Endothelial cell (in vitro differentiated cells): ENCODE data around the gene SYT2. TPM values are rescaled to one million over a fixed set of nuclear protein-coding genes. Genes with fewer than 3 reads are reported as not detected.

Source experiments
- DNase-seq: peaks from one replicate; pipeline ENCODE4 v3.0.0; 2021; ENCODE audit warnings: low spot score
- H3K27ac Mint-ChIP-seq: one replicate; pipeline ENCODE4 v1.8.0; 2021; ENCODE audit warnings: mixed read lengths, inconsistent platforms; ENCODE audit not compliant: unreplicated experiment
- H3K27me3 Mint-ChIP-seq: one replicate; pipeline ENCODE4 v1.8.0; 2021; ENCODE audit warnings: mild to moderate bottlenecking, moderate library complexity, mixed read lengths, inconsistent platforms; ENCODE audit not compliant: unreplicated experiment
- H3K36me3 Mint-ChIP-seq: one replicate; pipeline ENCODE4 v1.8.0; 2021; ENCODE audit warnings: mild to moderate bottlenecking, low read depth, mixed read lengths, inconsistent platforms; ENCODE audit not compliant: unreplicated experiment
- H3K4me1 Mint-ChIP-seq: one replicate; pipeline ENCODE4 v1.8.0; 2021; ENCODE audit warnings: mild to moderate bottlenecking, mixed read lengths, inconsistent platforms; ENCODE audit not compliant: unreplicated experiment
- H3K4me3 Mint-ChIP-seq: one replicate; pipeline ENCODE4 v1.8.0; 2021; ENCODE audit warnings: mild to moderate bottlenecking, mixed read lengths, inconsistent platforms; ENCODE audit not compliant: unreplicated experiment
- H3K9me3 Mint-ChIP-seq: one replicate; pipeline ENCODE4 v1.8.0; 2021; ENCODE audit warnings: mixed read lengths, inconsistent platforms; ENCODE audit not compliant: unreplicated experiment
- CTCF ChIP-seq: fragments of 200-600 bp; sonication (generic); IDR thresholded peaks from one replicate; pipeline ENCODE4 v1.5.0; 2021; ENCODE audit warnings: antibody characterized with exemption; ENCODE audit not compliant: unreplicated experiment
- total RNA-seq: library from RNA; stranded (reverse); fragmentation: NEBNext Ultra II Directional; extraction: Animal tissue kit (Norgen Biotek cat#: 25700); gene quantifications from one replicate; pipeline ENCODE4 v1.2.1, GENCODE V29; 2021; ENCODE audit not compliant: unreplicated experiment

Gene SYT2
- total RNA-seq, 1 donor from 2014 or later = 0.33 TPM

- H3K4me1 Mint-ChIP-seq = no peaks in the 10 kb centered on the region
Observed at GRCh38 chr1:202565890-202566602, 144.2 kb downstream of the SYT2 start.

GRCh38 chr1:202564958-202565495, 145.2 kb downstream of the SYT2 start:
- H3K27ac Mint-ChIP-seq = no peak overlapping the region
- H3K4me1 Mint-ChIP-seq = no peaks in the 10 kb centered on the region
- DNase-seq = no peak
- no peaks in the 10 kb centered on the region for H3K36me3 Mint-ChIP-seq
- H3K9me3 Mint-ChIP-seq = no peaks in the 10 kb centered on the region
- no peak for TF ChIP-seq CTCF
- no peaks in the 10 kb centered on the region for H3K27me3 Mint-ChIP-seq
- H3K4me3 Mint-ChIP-seq = no peak overlapping the region

More at GRCh38 chr1:202565890-202566602, 144.2 kb downstream of the SYT2 start:
- H3K4me3 Mint-ChIP-seq = no peak overlapping the region
- no peak for TF ChIP-seq CTCF
- H3K9me3 Mint-ChIP-seq = no peaks in the 10 kb centered on the region
- H3K27ac Mint-ChIP-seq = no peak overlapping the region
- H3K27me3 Mint-ChIP-seq = no peaks in the 10 kb centered on the region
- DNase-seq = no peak
- H3K36me3 Mint-ChIP-seq = no peaks in the 10 kb centered on the region

- Mint-ChIP-seq H3K36me3 (no peaks in the 10 kb centered on the region), H3K27ac (no peak overlapping the region), H3K9me3 (no peaks in the 10 kb centered on the region), H3K4me1 (no peaks in the 10 kb centered on the region), H3K4me3 (no peak overlapping the region), H3K27me3 (no peaks in the 10 kb centered on the region)
- DNase-seq = no peak
- TF ChIP-seq CTCF = no peak
Observed at GRCh38 chr1:202563818-202564217, 146.4 kb downstream of the SYT2 start.

GRCh38 chr1:202562444-202563060, 147.7 kb downstream of the SYT2 start:
- no peaks in the 10 kb centered on the region for H3K9me3 Mint-ChIP-seq
- TF ChIP-seq CTCF = no peak
- DNase-seq = no peak
- H3K36me3 Mint-ChIP-seq = no peaks in the 10 kb centered on the region
- no peaks in the 10 kb centered on the region for H3K27me3 Mint-ChIP-seq
- H3K27ac Mint-ChIP-seq = no peak overlapping the region
- no peak overlapping the region for H3K4me3 Mint-ChIP-seq
- H3K4me1 Mint-ChIP-seq = no peaks in the 10 kb centered on the region
